ENCODE measurements around the gene P2RX6. TPM values are rescaled to one million over a fixed set of nuclear protein-coding genes. Genes with fewer than 3 reads are reported as not detected.

The P2RX6 gene
- total and polyA plus RNA-seq, 9 of the 15 experiments (the other 6 are each of a cell fraction or from before 2014, with no cell fraction given): 0.01 to 3.9 (median 1.5) TPM; not detected in 1

GRCh38 chr22:20996598-20997535 lies 18.1 kb upstream of the P2RX6 start (continued):
- TF ChIP-seq ZNF311 (CRISPR knock-in tag; IDR thresholded peaks at IDR 0.05) (no peak), ZNF431 (CRISPR knock-in tag; IDR thresholded peaks at IDR 0.05) (no peak), RFX1 (IDR thresholded peaks at IDR 0.05) (no peak), ZNF830 (CRISPR knock-in tag; IDR thresholded peaks at IDR 0.05) (no peak), FOXK1 (CRISPR knock-in tag; IDR thresholded peaks at IDR 0.05; ENCODE audit: borderline replicate concordance) (no peak), ZNF3 (CRISPR knock-in tag; IDR thresholded peaks at IDR 0.05) (no peak), TFE3 (CRISPR knock-in tag; IDR thresholded peaks at IDR 0.05) (0 out of 2 replicates have a peak, but pooled peaks have one; percentile 1), RBBP5 (IDR thresholded peaks at IDR 0.05; ENCODE audit: borderline replicate concordance, insufficient read depth, low read length, poor library complexity, severe bottlenecking) (peak; percentile 30), ZNF224 (CRISPR knock-in tag; IDR thresholded peaks at IDR 0.05) (no peak), ZNF717 (CRISPR knock-in tag; IDR thresholded peaks at IDR 0.05) (no peak), SIN3A (IDR thresholded peaks at IDR 0.05; ENCODE audit: borderline replicate concordance in 2 of 2, control insufficient read depth in 1 of 2, low read depth in 2 of 2, low read length in 2 of 2) (no peak), FOXP4 (CRISPR knock-in tag; IDR thresholded peaks at IDR 0.05; ENCODE audit: borderline replicate concordance) (no peak), MED1 (CRISPR knock-in tag; IDR thresholded peaks at IDR 0.05; ENCODE audit: borderline replicate concordance) (no peak), MLLT1 (IDR thresholded peaks at IDR 0.05) (no peak), ETV1 (tag; conservative IDR thresholded peaks at IDR 0.05; ENCODE audit: low read depth) (no peak)
- TF ChIP-seq, protein P1, sequence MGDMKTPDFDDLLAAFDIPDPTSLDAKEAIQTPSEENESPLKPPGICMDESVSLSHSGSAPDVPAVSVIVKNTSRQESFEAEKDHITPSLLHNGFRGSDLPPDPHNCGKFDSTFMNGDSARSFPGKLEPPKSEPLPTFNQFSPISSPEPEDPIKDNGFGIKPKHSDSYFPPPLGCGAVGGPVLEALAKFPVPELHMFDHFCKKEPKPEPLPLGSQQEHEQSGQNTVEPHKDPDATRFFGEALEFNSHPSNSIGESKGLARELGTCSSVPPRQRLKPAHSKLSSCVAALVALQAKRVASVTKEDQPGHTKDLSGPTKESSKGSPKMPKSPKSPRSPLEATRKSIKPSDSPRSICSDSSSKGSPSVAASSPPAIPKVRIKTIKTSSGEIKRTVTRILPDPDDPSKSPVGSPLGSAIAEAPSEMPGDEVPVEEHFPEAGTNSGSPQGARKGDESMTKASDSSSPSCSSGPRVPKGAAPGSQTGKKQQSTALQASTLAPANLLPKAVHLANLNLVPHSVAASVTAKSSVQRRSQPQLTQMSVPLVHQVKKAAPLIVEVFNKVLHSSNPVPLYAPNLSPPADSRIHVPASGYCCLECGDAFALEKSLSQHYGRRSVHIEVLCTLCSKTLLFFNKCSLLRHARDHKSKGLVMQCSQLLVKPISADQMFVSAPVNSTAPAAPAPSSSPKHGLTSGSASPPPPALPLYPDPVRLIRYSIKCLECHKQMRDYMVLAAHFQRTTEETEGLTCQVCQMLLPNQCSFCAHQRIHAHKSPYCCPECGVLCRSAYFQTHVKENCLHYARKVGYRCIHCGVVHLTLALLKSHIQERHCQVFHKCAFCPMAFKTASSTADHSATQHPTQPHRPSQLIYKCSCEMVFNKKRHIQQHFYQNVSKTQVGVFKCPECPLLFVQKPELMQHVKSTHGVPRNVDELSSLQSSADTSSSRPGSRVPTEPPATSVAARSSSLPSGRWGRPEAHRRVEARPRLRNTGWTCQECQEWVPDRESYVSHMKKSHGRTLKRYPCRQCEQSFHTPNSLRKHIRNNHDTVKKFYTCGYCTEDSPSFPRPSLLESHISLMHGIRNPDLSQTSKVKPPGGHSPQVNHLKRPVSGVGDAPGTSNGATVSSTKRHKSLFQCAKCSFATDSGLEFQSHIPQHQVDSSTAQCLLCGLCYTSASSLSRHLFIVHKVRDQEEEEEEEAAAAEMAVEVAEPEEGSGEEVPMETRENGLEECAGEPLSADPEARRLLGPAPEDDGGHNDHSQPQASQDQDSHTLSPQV (IDR thresholded peaks at IDR 0.05): no peak

Measured in K562 (cell line).